Spleen (tissue), 11 donors: ENCODE measurements around the gene GMNC. TPM values are rescaled to one million over a fixed set of nuclear protein-coding genes. Genes with fewer than 3 reads are reported as not detected.
A peak's percentile ranks its signal among the peaks of the same experiment; 100 is the strongest.

Experiments
- DNase-seq: peaks from one replicate; pipeline ENCODE4 v3.0.0-alpha.2; 2020
- H3K27ac ChIP-seq, 8 donors: fragments of 200-600 bp; sonication (generic) in 7 of 8; 1 replicate in 4 of 8; 2 replicates in 4 of 8; pipeline versions ENCODE4 v1.5.0 to v1.8.0; 2016 to 2021; ENCODE audit warnings: inconsistent platforms in 4 of 8, mild to moderate bottlenecking in 4 of 8, moderate library complexity in 1 of 8
- H3K27me3 ChIP-seq, 7 donors: fragments of 200-600 bp; sonication (generic) in 6 of 7; replicated peaks in 1 of 7; 1 replicate in 4 of 7; 2 replicates in 3 of 7; pipeline versions ENCODE4 v1.5.0 to v1.8.0; 2016 to 2021; ENCODE audit warnings: inconsistent platforms in 3 of 7, mild to moderate bottlenecking in 1 of 7
- H3K36me3 ChIP-seq, 6 donors: fragments of 200-600 bp; sonication (generic) in 5 of 6; 1 replicate in 4 of 6; 2 replicates in 2 of 6; pipeline versions ENCODE4 v1.5.0 to v1.8.0; 2016 to 2021; ENCODE audit warnings: inconsistent platforms in 2 of 6
- H3K4me1 ChIP-seq, 6 donors: fragments of 200-600 bp; sonication (generic) in 5 of 6; 1 replicate in 3 of 6; 2 replicates in 3 of 6; pipeline versions ENCODE4 v1.5.0 to v1.8.0; 2016 to 2021; ENCODE audit warnings: inconsistent platforms in 3 of 6
- H3K4me3 ChIP-seq, 8 donors: fragments of 200-600 bp; sonication (generic) in 7 of 8; 1 replicate in 4 of 8; 2 replicates in 4 of 8; pipeline versions ENCODE4 v1.5.0 to v1.8.0; 2016 to 2021; ENCODE audit warnings: inconsistent platforms in 4 of 8, mild to moderate bottlenecking in 4 of 8, moderate library complexity in 2 of 8
- H3K9me3 ChIP-seq, 8 donors: fragments of 200-600 bp; sonication (generic) in 7 of 8; 1 replicate in 4 of 8; 2 replicates in 4 of 8; pipeline versions ENCODE4 v1.5.0 to v1.8.0; 2016 to 2021; ENCODE audit warnings: inconsistent platforms in 4 of 8
- POLR2A ChIP-seq, 3 donors: fragments of 450-650 bp; IDR thresholded peaks; one replicate each; pipeline ENCODE4 v1.5.1; 2017; ENCODE audit warnings: antibody characterized with exemption in 3 of 3, mild to moderate bottlenecking in 1 of 3
- POLR2AphosphoS5 ChIP-seq, 3 donors: sonication (generic); formaldehyde crosslinking; IDR thresholded peaks; one replicate each; pipeline ENCODE4 v1.5.1; 2017; ENCODE audit warnings: antibody characterized with exemption in 3 of 3
- WGBS, 5 donors: extraction: QIAGEN DNeasy Blood & Tissue Kit in 3 of 5; methylation state at CpG; one replicate each; pipeline versions ENCODE4 v1.1.5 to v1.1.7; 2013 to 2018; 5-methylcytosine and 5-hydroxymethylcytosine counted together
- intact Hi-C: fragments of 100-400 bp; cut with DNase I; formaldehyde crosslinking; loops from one replicate; pipeline ENCODE4 v1.15.0; 2023; ENCODE audit warnings: low total_unique reads
- polyA plus RNA-seq, 3 donors: library from polyadenylated mRNA; stranded (reverse); fragments of 200-250 nt; gene quantifications; one replicate each; pipeline ENCODE4 v1.2.1, GENCODE V29; 2013
- total RNA-seq, 7 donors: library from RNA; depleted of rRNA in 3 of 7; stranded (reverse); fragments of >200 nt in 3 of 7; fragmentation: NEBNext Ultra II Directional in 4 of 7; extraction: Animal tissue kit (Norgen Biotek cat#: 25700) in 4 of 7; gene quantifications; one replicate each; pipeline versions ENCODE4 v1.1.0 to v1.2.1, GENCODE V29; 2016 to 2021
- TF ChIP-seq, protein P1 (sequence below), 11 experiments: fragments of 200-600 bp in 7 of 11; fragments of 450-650 bp in 4 of 11; sonication (generic) in 4 of 11; IDR thresholded peaks in 8 of 11; conservative IDR thresholded peaks in 3 of 11; 1 replicate in 7 of 11; 2 replicates in 4 of 11; pipeline versions ENCODE4 v1.4.0 to v1.8.0; 2016 to 2021; ENCODE audit warnings: antibody characterized with exemption in 11 of 11, inconsistent platforms in 4 of 11, mild to moderate bottlenecking in 1 of 11
- donor health status: healthy with polysubstance abuse.
- donor health status: DM: no; HTN: no; CAD: no; lungs with moderate emphysema.
- donor health status: DM: no; HTN: no; CAD: no.
- donor health status: Bipolar disorder and iron deficiency.
- donor health status: healthy.
- donor health status: DM: no; HTN: no; CAD: no.
- donor health status: DM: yes; HTN: yes; CAD: no.

GMNC gene
- total and polyA plus RNA-seq, 10 donors: 0.03 to 0.26 TPM; not detected in 8

DNA sequence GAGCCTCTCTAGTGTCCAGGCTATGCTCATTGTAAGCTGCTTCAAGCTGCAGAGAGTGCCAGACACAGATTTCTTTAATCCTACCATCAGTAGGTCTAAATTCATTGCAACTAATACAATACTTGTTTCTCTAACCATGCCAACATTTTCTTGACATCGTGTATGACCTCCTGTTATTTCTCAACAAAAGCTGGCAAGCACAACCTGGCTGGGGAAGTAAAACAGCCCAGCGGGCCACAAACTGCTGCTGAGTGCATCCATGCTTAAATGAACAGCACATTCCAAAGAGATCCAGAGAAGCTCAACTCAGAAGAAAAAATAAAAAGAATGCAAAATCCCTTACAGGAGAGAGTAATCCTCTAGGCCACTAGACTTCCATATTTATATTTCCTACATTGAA, 36.5 kb downstream of the GMNC start:
- H3K27me3 ChIP-seq: no peaks in the 10 kb centered on the region
- no peaks in the 10 kb centered on the region for H3K4me1 ChIP-seq
- no peak for DNase-seq
- H3K36me3 ChIP-seq: no peaks in the 10 kb centered on the region
- TF ChIP-seq POLR2A (IDR thresholded peaks at IDR 0.05) (no peak), POLR2AphosphoS5 (IDR thresholded peaks at IDR 0.05) (no peak)
- TF ChIP-seq, protein P1, sequence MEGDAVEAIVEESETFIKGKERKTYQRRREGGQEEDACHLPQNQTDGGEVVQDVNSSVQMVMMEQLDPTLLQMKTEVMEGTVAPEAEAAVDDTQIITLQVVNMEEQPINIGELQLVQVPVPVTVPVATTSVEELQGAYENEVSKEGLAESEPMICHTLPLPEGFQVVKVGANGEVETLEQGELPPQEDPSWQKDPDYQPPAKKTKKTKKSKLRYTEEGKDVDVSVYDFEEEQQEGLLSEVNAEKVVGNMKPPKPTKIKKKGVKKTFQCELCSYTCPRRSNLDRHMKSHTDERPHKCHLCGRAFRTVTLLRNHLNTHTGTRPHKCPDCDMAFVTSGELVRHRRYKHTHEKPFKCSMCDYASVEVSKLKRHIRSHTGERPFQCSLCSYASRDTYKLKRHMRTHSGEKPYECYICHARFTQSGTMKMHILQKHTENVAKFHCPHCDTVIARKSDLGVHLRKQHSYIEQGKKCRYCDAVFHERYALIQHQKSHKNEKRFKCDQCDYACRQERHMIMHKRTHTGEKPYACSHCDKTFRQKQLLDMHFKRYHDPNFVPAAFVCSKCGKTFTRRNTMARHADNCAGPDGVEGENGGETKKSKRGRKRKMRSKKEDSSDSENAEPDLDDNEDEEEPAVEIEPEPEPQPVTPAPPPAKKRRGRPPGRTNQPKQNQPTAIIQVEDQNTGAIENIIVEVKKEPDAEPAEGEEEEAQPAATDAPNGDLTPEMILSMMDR (IDR thresholded peaks at IDR 0.05 in 8 of 11, conservative IDR thresholded peaks at IDR 0.05 in 3 of 11): no peak
- peaks cover 0 to 6% (median 0%) of the 10 kb centered on the region in 8 donors for H3K9me3 ChIP-seq
- WGBS, 5 donors: 72 to 89% (median 76%) methylated on average over 2 of the region's 2 CpGs
- intact Hi-C loops: no loop called here
- H3K4me3 ChIP-seq: no peak overlapping the region
- no peak overlapping the region for H3K27ac ChIP-seq

DNA sequence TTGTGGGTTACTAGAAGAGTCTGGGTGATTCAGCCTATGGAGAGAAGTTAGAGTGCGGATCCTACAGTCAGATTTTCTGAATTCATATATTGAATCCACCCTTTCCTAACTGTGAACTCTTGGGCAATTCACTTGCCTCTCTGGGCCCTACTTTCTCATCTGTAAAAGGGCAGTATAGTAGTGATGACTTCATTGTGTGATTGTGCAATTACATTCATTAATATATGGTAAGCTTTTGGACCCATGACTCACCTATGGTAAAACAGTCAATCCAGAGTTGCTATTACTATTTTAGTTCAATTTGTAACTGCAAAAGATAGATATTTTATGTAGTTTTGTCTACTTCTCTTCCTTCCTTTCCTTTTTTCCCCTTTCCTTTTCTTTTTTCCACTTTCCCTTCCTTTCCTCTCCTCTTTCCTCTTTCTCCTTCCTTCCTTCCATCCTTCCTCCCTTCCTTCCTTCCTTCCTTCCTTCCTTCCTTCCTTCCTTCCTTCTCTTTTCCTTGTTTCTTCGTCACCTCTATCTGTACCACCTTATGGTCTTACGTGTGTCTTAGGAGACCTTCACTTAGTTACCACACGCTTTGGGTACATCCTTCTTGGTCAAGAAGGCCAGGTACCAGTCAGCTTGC, 37.0 kb downstream of the GMNC start:
- H3K36me3 ChIP-seq: no peaks in the 10 kb centered on the region
- no peaks in the 10 kb centered on the region for H3K27me3 ChIP-seq
- H3K27ac ChIP-seq: no peak overlapping the region
- intact Hi-C loops: no loop called here
- TF ChIP-seq POLR2A (IDR thresholded peaks at IDR 0.05) (no peak), POLR2AphosphoS5 (IDR thresholded peaks at IDR 0.05) (no peak)
- TF ChIP-seq, protein P1 (IDR thresholded peaks at IDR 0.05 in 8 of 11, conservative IDR thresholded peaks at IDR 0.05 in 3 of 11): no peak
- DNase-seq: no peak
- 84 to 91% (median 87%) methylated on average over 4 of the region's 4 CpGs for WGBS, 5 donors
- peaks cover 0 to 6% (median 0%) of the 10 kb centered on the region in 8 donors for H3K9me3 ChIP-seq
- H3K4me1 ChIP-seq: no peaks in the 10 kb centered on the region
- H3K4me3 ChIP-seq: no peak overlapping the region

DNA sequence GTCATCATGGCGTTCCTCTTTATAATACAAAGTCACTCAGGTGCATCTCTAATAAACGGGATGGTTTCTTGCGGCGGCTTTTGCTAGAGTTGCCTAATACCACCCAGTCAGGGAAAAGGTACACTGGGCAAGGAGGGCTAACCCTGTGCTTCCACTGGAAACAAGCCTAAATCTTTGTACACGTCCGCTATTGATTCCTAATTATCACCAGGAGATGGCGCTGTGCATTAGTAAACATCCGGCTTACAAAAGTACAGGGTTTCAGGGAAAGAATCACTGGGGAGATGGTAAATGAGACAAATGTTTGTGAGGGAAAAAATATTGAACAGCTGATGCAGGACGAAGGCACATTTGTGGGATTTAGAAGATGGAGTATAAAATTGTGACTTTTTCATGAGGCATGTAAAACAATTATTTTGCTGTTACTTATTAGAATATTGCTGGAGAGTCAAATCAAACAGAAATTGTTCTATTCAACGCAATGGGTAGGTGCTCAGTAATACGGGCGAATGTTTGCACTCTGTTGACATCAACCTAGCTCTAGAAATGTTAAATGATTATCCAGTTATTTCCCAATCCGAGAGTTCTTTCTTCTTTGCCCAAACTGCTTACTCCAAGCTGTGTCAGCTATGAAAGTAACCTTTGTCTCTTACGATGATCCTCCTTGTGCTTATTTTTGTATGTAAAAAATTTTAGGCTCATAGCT, 50.6 kb downstream of the GMNC start:
- H3K4me3 ChIP-seq: no peak overlapping the region
- no peak overlapping the region for H3K27ac ChIP-seq
- H3K36me3 ChIP-seq: no peaks in the 10 kb centered on the region
- WGBS, 5 donors: 43 to 51% (median 46%) methylated on average over 14 of the region's 14 CpGs
- intact Hi-C loops: no loop called here
- no peaks in the 10 kb centered on the region for H3K4me1 ChIP-seq
- TF ChIP-seq, protein P1 (IDR thresholded peaks at IDR 0.05 in 8 of 11, conservative IDR thresholded peaks at IDR 0.05 in 3 of 11): peak in 8 of 11 experiments; percentile 19 to 57 (median 38)
- TF ChIP-seq POLR2A (IDR thresholded peaks at IDR 0.05) (no peak), POLR2AphosphoS5 (IDR thresholded peaks at IDR 0.05) (no peak)
- no peak for DNase-seq
- peaks cover 0 to 8% (median 0%) of the 10 kb centered on the region in 7 donors for H3K27me3 ChIP-seq
- H3K9me3 ChIP-seq: peaks cover 0 to under 1% (median 0%) of the 10 kb centered on the region in 8 donors

DNA sequence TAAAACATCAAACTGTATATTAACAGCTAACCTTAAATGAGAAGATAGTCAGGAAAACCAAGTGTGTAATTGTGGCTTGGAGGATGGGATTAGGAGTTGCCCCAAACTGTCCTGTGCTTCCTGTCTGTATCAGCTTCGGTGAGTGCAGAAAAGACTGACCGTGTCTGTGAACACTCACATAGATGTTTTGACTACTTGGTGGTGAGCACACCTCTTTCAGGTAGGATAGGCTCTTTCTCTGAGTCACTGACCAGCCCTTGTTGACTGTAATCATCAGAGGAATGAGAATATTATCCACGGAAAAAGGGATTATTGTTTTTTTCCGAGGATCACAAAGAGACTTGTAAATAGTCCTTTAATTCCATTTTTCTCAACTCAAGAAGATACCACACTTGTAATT, 51.5 kb downstream of the GMNC start:
- Histone ChIP-seq H3K9me3 (no peaks in the 10 kb centered on the region), H3K4me1 (no peaks in the 10 kb centered on the region), H3K27ac (no peak overlapping the region), H3K36me3 (no peaks in the 10 kb centered on the region), H3K27me3 (peaks cover 0 to 8% (median 0%) of the 10 kb centered on the region in 7 donors), H3K4me3 (no peak overlapping the region)
- 71 to 87% (median 78%) methylated on average over 4 of the region's 4 CpGs for WGBS, 5 donors
- DNase-seq: no peak
- TF ChIP-seq POLR2A (IDR thresholded peaks at IDR 0.05) (no peak), POLR2AphosphoS5 (IDR thresholded peaks at IDR 0.05) (no peak)
- TF ChIP-seq, protein P1 (IDR thresholded peaks at IDR 0.05 in 8 of 11, conservative IDR thresholded peaks at IDR 0.05 in 3 of 11): no peak
- intact Hi-C loops: no loop called here
